ENCODE data around the gene GALNT7.
"Not testable (repeated sequence)": the region's sequence is repeated elsewhere in the genome, so short reads cannot be mapped to it uniquely, and the experiment has no call there.

GALNT7 gene

DNA sequence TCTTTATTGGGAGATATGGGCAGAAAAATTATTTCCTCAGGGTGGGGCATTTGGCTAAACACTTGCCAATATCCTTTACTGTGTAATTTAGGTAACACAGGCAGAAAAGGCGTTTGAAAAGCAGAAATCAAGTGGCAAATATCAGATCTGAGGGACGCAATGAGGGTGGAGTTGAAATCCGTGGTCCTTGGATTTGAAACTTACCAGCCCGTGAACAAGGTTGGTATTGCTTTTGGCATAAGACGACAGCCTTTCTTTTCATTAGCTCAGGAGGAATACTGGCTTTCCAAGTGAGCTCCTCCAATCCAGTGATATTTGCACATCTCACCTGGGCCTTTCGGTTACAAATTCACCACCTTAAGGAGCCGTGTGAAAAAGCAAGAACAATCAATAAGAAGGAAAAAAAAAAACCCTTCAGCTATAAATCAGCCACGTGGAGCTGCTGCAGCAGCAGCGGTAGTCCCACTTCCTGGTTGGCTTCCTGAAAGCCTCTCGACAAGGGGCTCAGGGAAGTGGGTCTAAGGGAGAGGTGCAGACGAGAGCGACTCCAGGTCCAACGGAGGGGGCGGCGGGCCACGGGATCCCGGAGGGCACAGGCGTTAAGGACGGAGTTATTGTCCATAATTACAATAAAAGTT is 734 bp upstream of the GALNT7 start:
- DNase-seq, result no peak

GRCh38 chr4:173169178-173169427 is 492 bp downstream of the GALNT7 start:
- DNase-seq, result no peak

DNA sequence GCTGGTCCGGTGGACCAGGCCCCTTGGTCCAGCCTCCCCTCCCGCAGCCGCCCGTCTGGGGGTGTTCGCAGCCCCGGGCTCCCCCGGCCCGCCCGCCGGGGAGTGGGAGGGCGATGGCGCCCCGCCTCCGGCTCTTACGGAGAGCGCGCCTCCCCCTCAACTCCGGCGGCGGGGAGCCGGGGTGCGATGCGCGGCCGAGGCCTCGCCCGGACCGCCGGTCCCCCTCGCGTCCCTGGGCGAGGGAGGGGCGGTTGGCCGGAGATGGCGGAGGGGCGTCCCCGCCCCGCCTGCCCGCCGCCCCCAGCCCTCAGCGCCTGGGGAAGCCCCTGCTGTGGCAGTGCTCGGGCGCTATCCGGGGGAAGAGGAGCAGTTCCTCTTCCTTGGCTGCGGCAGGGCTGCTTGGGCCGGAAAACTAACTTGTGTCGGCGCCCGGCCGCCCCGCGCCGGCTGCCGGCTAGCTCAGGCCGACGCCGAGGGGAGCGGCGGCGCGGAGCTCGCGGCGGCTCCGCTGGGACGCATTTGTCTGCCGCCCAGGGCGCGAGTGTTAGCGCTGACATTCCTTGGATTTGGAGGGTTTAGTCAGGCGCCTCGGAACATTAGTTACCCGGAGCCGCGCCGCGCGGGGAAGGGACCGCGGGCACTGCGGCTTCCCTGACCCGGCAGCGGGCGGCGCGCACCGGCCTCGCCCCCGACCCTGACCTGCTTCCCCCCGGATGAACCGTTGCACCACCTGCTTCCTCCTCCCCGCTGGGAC is 994 bp downstream of the GALNT7 start:
- no peak for DNase-seq

- no peak for DNase-seq
These were observed 1.7 kb downstream of the GALNT7 start for GRCh38 chr4:173170182-173170778.

DNA sequence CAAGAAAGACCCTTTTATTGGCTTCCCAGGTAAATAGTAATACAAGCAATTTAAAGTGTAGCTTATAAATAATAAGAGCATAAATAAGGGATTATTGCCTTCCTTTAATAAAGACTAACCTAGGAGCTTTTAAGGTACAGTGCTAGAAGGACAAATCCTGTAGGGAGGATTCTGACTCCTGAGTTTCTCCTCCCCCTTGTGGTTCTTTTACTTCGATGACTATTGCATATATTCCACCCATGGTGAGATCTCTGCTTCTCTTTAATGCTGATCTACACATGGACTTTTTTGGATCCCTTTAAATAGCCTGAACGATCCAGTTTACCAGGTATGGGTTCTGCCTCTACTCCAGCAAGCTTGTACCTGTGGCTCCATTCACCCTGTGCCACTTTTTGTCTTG is 2.5 kb downstream of the GALNT7 start:
- no peak for DNase-seq

- DNase-seq, result no peak
These were observed 3.4 kb downstream of the GALNT7 start for GRCh38 chr4:173171987-173172386.

DNA sequence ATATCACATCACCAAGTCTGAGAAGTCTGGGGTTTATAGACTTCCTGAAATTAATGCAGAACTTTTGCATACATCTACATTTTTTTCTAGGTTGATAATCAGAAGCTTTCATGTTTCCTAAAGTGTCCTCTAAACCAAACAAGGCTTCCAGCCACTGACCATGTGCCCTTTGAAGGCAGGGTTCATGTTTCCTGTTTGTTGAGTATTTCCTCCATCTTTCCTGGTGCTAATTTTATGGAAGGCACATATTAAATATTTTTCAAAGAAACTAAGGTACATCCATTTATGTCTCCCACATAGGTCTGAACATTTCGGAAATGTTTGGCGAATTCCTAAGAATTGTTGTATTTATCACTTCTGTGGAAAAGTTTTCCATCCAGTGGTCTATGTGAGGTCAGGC is 5.6 kb downstream of the GALNT7 start:
- no peak for DNase-seq

- DNase-seq, result no peak
These were observed 6.0 kb downstream of the GALNT7 start for GRCh38 chr4:173174594-173175012.

DNA sequence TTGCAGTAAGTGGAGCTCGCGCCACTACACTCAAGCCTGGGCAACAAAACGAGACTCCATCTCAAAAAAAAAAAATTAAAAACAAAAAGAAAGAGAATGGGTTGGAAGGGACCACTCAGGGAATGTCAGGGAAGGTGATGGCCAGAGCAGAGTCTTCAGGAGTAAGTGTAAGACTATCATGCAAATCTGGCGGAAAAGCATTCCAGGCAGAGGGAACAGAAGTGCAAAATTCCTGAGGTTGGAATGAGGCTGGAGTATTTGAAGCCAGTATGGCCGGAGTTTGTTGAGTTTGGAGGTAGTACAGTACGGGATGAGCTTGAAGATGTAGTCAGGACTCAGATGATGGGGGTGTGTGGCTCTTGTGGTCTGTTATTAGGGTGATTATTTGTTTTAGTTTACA is 7.4 kb downstream of the GALNT7 start:
- no peak for DNase-seq

- DNase-seq, result no peak
These were observed 8.6 kb downstream of the GALNT7 start for GRCh38 chr4:173177232-173177631.

- DNase-seq, result no peak
These were observed 9.5 kb downstream of the GALNT7 start for GRCh38 chr4:173178144-173178543.

GRCh38 chr4:173181848-173182247 is 13.2 kb downstream of the GALNT7 start:
- DNase-seq, result no peak

DNA sequence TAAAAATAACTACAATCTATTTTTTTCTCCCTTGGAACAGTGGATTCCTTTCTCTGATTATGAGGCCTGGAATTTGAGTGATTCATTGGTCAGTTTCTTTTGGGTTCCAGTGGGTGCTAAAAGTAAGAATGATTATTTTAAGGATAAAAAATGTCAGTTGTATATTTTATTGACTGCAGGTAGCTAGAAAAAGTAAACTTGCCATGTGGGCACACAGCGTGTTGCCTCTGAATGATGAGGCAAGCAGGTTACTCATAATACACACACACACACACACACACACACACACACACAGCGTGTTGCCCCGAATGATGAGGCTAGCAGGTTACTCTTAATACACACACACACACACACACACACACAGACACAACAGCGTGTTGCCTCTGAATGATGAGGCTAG is 13.8 kb downstream of the GALNT7 start:
- no peak for DNase-seq

DNA sequence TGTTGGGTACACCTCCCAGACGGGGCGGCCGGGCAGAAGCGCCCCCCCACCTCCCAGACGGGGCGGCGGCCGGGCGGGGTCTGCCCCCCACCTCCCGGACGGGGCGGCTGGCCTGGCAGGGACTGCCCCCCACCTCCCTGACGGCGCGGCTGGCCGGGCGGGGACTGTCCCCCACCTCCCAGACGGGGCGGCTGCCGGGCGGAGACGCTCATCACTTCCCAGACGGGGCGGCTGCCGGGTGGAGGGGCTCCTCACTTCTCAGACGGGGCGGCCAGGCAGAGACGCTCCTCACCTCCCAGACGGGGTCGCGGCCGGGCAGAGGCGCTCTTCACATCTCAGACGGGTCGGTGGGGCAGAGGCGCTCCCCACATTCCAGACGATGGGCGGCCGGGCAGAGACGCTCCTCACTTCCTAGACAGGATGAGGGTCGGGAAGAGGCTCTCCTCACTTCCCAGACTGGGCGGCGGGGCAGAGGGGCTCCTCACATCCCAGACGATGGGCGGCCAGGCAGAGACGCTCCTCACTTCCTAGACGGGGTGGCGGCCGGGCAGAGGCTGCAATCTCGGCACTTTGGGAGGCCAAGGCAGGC is 15.1 kb downstream of the GALNT7 start:
- not testable (repeated sequence) for DNase-seq

DNA sequence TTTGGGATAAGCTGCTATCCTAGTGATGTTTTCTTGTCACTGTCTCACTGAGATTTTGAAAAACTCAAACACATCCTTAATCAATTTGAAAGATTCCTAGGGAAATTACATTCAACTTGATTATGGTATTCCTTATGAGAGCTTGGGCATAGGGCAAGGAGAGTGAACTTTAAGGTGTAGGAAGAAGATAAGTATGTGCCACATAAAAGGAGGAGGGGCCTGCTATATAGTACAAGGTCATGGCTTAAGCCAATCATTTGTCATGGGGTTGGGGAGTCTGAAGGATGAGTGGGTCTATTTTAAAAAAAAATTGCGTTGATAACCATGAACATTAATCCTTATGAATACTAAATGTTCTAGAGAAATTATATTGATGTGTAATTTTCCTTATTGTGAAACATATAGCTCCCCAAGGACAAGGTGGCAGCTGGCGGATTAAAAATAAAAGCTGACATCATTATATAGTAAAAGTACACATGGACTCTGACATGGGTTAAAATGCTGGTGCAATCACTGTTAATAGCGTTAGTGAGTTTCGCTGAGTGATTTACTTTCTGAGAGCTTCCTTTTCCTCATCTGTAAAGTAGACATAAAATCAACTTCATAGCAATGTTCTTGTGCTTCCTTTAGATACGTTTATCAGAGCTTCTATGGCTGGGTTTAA is 17.4 kb downstream of the GALNT7 start:
- DNase-seq, result no peak

DNA sequence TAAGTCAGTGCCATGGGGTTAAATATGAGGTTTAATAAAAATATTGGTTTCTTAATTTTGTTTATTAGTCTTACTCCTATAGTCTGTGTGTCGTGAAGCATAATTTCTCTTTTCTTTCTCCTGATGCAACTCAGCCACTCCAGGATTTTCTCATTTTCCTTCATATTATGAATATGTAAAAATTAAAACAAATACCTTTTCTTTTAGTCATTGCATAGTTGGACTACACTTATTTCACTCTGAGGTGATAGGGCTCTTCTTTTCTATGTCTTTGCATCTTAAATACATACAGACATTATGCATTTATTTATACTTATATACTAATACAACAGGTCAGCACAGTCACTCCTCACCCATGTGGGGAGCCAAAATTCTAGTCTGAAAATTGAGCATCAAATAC is 19.1 kb downstream of the GALNT7 start:
- DNase-seq, result no peak

GRCh38 chr4:173188648-173189047 is 20.0 kb downstream of the GALNT7 start:
- no peak for DNase-seq

DNA sequence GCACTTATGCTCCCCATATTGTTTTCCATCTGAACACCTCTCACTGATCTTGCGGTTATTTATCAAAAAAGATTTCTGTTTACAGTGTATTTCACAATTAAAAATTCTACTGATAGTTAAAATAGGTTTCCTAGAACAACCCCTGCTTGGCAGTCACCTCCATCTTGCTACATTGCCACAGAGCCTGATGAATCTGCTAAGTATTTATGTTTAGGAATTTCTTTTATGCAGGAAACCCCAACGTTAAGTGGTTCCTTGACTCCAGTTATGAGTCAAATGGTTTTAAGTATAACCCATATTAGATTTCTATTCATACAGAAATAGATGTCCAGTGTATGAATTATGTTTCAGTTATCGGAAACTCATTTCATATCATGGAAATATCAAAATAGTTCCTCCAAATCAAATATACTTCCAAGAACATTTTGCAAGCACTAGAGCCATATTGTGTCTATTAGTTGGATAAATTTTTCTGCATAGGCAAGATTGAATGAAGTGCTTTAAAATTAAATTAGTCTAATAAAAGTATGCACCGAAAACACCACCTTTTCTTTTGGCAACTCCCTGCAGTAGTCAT is 20.6 kb downstream of the GALNT7 start:
- no peak for DNase-seq

- DNase-seq, result no peak
These were observed 23.0 kb downstream of the GALNT7 start for GRCh38 chr4:173191623-173192041.

GRCh38 chr4:173192375-173193162 is 24.0 kb downstream of the GALNT7 start:
- no peak for DNase-seq

- DNase-seq, result no peak
These were observed 25.5 kb downstream of the GALNT7 start for GRCh38 chr4:173194157-173194556.

- DNase-seq, result no peak
These were observed 26.5 kb downstream of the GALNT7 start for GRCh38 chr4:173195109-173195508.

Data from cortex of kidney (tissue), 1 donor.